CD4-positive, alpha-beta T cell treated with Interleukin-17A for 1 hour (primary cell): Measurements from ENCODE around the gene SERTM2.

Experiments
- DNase-seq: peaks from one replicate; pipeline ENCODE4 v3.0.0-alpha.2; 2020

The SERTM2 gene

DNA sequence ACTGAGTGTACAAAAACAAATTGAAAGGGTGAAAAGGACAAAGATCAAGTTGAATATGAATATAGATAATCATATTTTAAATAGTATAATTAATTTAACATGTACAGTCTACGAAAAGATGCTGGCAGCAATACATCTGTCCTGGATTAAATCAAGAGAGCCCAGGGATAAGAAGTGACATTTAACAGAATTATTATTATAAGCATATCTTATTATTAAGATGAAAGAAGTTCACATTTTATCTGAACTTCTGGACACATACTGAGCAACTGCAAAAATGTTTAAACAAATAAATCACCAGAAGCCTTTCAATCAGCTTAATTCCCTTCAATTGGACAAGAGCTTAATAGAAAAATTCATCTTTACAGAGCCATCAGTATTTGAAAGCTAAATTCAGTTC lies 50.4 kb downstream of the SERTM2 start:
- DNase-seq = no peak

DNA sequence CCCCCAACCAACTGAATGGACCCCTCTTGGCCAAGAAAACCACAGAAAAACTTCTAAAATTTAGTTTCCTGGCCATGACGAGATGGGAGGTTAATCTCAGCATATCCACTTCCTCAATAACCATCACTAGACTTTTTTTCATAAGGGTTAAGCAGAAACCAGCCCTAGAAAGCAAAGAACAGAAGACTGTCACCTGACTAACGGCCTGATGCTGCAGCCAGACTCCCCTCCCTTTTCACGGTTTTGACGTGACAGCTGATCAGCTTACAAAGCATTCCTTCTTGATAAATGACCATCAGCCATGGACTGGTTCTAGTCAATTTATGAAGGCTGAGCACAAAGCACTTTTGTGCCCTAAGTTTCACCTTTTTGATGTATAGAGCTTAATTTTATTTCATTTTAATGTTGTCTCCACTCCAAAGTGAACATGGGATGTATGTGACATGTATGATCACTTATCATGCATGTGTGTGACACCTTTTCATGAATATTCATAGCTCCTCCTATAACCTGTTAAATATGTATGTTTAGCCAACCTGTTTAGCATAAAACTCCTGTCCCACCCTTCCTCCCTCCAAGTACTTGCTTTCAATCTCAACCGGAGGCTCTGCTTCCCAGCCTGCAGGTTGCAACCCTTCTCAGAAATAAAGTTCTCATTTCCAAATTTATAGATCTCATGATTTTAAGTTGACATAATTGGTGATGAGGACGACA lies 56.3 kb downstream of the SERTM2 start:
- DNase-seq = no peak

DNA sequence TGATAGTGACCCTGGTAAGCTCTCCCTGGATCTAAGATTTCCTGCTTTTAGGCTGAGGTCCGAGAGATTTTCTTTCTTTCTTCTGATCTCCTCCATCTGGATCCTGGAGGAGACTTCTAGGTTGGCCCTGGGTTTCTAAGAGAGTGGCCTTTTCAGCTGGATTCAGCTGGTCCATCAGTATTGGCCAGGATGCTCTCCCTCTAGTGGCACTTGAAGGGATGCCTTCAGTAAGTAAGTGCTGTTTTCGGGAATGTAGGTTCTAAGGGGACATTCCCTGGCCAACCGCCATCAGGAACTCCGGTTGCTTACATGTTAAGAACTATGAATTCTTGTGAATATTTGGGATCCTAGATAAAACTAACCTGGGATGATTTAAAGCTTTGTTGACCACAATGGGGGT lies 56.9 kb downstream of the SERTM2 start:
- DNase-seq = no peak

DNA sequence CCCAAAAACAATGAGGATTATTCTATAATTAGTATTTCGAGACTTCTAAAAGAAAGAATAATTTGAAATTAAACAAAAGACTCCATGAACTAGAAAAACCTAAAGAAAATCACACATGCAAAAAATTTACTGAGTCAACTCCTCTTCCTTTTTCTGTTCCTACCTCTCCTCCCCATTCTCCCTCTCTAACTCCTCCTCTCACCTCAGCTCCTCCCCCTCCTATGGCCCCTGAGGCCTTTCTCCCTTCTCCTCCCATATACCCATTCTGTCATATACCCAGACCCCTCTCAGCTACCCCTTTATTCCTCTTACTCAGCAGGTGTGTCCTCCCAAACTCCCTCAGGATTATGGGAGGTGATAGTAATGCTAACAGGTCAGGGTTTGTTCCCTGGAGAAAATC lies 57.4 kb downstream of the SERTM2 start:
- DNase-seq = no peak
